RKO (cell line): ENCODE results near the gene GEMIN7.
A peak's percentile ranks its signal among the peaks of the same experiment; 100 is the strongest.

Source experiments
- DNase-seq: peaks from one replicate; pipeline ENCODE4 v3.0.0-alpha.2; 2016; ENCODE audit warnings: low spot score

Gene GEMIN7

GRCh38 chr19:45079063-45079910 lies at the start of gene GEMIN7:
Gene GEMIN7, plus strand, starts transcription at chr19:45079260. Its CDS starts 10,855 bp downstream, at chr19:45090115.
- peak; percentile 86 for DNase-seq

- DNase-seq, result no peak
These were observed 48.2 kb upstream of the GEMIN7 start for GRCh38 chr19:45030825-45031224.

- DNase-seq, result no peak
These were observed 46.6 kb upstream of the GEMIN7 start for GRCh38 chr19:45032421-45032820.

- DNase-seq, result no peak
These were observed 43.3 kb upstream of the GEMIN7 start for GRCh38 chr19:45035755-45036154.

GRCh38 chr19:45037393-45038169 lies 41.5 kb upstream of the GEMIN7 start:
- DNase-seq, result no peak

- DNase-seq, result peak; percentile 89
These were observed 39.8 kb upstream of the GEMIN7 start, which contains the start of gene CLASRP for GRCh38 chr19:45038931-45039893. Gene CLASRP, plus strand, starts transcription at chr19:45039045. Its CDS starts 1,168 bp downstream, at chr19:45040213.

- DNase-seq, result no peak
These were observed 38.8 kb upstream of the GEMIN7 start for GRCh38 chr19:45040059-45040771.

- no peak for DNase-seq
These were observed 37.9 kb upstream of the GEMIN7 start for GRCh38 chr19:45041125-45041524.

GRCh38 chr19:45045671-45046353 lies 33.2 kb upstream of the GEMIN7 start:
- no peak for DNase-seq

- no peak for DNase-seq
These were observed 32.7 kb upstream of the GEMIN7 start for GRCh38 chr19:45046355-45046754.

GRCh38 chr19:45047188-45047797 lies 31.8 kb upstream of the GEMIN7 start:
- no peak for DNase-seq

- DNase-seq, result no peak
These were observed 29.9 kb upstream of the GEMIN7 start for GRCh38 chr19:45049073-45049736.

- no peak for DNase-seq
These were observed 29.0 kb upstream of the GEMIN7 start for GRCh38 chr19:45050036-45050435.

GRCh38 chr19:45051929-45052579 lies 27.0 kb upstream of the GEMIN7 start:
- DNase-seq, result no peak

- DNase-seq, result no peak
These were observed 22.2 kb upstream of the GEMIN7 start for GRCh38 chr19:45056831-45057230.

GRCh38 chr19:45057444-45057843 lies 21.6 kb upstream of the GEMIN7 start:
- no peak for DNase-seq

GRCh38 chr19:45058622-45059159 lies 20.4 kb upstream of the GEMIN7 start:
- DNase-seq, result no peak

GRCh38 chr19:45059258-45059965 lies 19.6 kb upstream of the GEMIN7 start:
- peak; percentile 79 for DNase-seq
